VCaP (cell line): ENCODE data around the gene METRNL.

Experiments used
- H3K27ac ChIP-seq: fragments of 450-650 bp; 2 replicates; pipeline ENCODE4 v1.5.1; 2017
- CTCF ChIP-seq: fragments of 450-650 bp; conservative IDR thresholded peaks from 2 replicates; pipeline ENCODE4 v1.5.1; 2017; ENCODE audit warnings: mild to moderate bottlenecking, moderate library complexity

METRNL gene

DNA sequence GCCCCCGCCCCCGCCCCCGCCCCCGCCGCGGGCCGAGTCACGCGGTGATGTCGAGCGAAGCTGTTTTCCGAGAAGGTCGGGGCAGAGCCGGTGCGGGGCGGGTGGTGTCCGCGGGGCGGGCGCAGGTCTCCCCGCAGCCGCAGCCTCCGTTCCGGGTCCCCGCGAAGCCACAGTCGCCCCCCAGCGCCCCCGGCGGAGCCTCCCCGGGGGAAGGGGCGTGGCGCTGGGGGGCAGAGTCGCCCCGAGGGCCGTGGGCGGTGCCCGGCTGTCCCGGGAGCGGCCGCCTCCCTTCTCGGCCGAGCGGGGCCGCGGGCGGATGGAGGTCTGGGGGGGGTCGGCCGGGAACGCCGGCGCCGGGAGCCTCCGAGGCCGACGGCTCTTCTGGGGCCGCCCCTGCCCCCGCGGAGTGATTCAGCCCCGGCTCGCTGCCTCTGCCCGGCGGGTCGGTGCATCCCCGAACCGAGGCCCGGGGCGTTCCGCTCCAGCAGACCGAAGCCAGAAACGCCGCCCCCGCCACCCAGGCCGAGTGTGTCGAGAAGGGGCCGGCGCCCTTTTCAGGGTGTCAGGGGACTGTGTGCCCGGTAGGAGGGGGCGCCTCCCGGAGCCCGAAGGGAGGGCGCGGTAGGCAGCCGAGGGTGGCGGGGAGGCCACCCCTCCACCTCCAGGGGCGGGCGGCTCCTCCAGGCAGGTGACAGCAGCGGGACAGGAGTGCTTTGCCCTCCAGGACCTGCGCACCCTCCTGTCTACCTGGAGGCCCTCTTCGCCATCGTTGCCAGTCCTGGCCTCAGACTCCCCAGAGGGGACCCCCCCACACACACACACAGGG lies 1.7 kb downstream of the METRNL start:
- H3K27ac ChIP-seq, result peak overlapping the region; percentile 80; the same call in 1 of the 2 replicates
- no peak for TF ChIP-seq CTCF

DNA sequence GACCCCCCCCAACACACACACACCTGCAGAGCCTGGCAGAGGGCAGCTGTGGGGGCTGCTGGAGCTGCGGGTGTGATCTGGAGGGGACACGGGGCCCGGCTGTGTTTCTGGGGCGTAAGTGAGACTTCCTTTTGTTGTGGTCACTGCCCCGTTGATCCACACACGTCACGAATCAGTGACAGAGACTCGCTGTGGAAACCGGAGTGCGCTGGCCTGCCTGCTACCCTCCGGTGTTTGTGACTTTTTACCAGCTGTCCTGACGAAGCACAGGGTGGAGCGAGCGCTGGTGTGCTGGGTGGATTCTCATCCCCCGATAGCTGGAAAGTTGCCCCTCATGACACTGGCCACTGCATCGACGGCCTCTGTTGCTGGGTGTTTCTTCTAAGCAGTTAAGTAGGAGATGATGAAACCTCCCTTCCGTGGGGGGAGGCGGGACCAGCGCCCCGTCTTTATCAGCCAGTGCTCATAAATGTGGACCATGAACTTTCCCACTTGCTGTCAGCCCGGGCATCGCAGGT lies 2.3 kb downstream of the METRNL start:
- no peak for TF ChIP-seq CTCF
- H3K27ac ChIP-seq, result no peak overlapping the region

DNA sequence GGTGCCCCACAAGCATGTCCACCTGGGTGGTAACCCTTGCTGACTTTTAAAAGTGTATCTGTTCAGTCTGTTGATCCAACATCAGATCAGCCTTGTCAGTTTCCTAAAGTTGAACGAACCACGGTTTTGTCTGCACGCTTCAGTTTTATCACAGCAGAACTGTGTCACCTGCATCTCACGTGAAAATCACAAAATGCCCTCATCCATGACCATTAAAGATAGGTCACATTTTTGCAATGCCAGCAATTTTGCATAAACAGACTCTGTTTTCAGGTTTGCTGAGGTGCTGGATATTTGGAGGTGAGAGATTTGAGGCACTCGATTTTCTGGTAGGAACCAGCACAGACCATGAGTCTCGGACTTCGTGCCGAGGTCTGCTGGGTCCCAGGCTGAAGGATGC lies 3.0 kb downstream of the METRNL start:
- no peak overlapping the region for H3K27ac ChIP-seq
- TF ChIP-seq CTCF, result no peak

DNA sequence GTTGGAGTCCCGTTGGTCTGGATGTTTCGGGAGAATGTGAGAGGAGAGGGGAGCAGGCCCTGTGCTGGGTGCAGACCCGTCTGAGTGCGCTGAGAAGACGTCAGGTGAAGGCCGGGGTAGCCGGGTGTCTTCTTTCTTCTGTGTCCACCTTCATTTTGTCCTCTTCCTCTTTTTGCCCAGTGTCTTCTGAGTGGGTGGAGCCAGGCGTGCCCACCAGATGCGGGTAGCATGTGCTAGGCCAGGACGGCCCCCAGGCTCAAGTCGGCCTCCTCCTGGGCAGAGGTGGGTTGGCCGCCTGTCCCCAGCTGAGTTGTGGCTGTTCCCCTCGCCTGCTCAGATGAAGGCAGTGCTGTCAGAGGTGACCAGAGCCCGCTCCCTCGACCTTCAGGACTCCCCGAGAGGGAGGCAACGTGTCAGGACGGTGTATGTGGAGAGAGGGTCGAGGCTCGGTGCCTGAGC lies 3.5 kb downstream of the METRNL start:
- H3K27ac ChIP-seq, result peak overlapping the region; percentile 42; the same call in 1 of the 2 replicates
- TF ChIP-seq CTCF, result no peak

DNA sequence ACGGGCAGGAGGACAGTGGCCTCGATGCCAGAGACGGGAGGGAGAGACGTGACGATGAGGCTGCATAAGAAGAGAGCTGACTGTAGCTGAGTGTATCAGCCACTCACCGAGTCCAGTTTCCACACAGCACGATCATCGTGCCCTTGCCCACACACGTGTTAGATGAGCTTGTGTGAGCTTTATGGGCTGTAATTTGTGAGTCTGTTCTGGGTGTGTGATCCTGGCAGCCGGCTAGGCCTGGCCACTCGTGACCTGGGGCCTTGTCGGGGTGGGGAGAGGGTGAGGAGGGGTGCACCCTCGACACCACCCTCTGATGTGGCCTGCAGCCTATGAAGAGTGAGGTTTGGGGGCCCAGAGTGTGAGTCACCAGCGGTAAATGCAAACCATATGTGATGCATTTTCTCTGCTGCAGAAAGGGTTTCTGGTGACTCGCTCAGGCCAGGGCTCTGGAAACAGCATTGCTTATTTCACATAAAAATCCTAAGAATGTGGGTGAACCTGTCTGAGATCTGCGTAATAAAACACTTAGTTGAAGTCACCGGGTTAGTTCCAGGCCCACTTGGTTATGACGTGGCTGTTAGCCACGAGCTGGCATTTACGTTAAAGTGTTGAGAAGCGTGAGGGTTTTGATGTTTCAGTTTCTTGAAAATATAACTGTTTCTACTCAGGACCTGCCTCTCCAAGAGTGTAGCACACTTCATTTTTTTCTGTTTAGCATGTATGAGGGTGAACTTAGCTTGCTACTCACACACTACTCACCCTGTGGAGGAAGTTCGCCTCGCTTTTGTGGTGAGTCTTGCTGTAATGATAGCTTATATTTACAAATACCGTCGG lies 4.2 kb downstream of the METRNL start:
- TF ChIP-seq CTCF, result no peak
- peak overlapping the region; percentile 42; the same call in 1 of the 2 replicates for H3K27ac ChIP-seq

DNA sequence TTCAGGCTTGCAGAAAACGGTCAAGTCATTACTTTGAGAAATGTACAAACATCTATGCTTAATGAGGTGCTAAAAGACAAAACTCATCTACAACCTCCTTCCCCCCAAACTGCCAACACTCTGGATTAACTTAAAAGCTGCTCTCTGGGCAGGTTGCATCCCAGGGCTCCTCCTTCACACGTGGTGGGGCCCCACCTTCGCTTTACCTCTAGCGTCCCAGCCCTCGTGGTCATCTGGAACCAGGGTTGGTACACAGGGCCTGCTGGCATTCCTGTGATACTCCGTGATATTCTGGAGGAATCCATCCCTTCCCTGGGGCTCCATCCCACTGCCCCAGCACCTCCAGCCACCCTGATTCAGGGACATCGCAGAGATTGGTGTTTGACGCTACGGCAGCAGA lies 4.8 kb downstream of the METRNL start:
- H3K27ac ChIP-seq, result peak overlapping the region; percentile 42; the same call in 1 of the 2 replicates
- no peak for TF ChIP-seq CTCF

DNA sequence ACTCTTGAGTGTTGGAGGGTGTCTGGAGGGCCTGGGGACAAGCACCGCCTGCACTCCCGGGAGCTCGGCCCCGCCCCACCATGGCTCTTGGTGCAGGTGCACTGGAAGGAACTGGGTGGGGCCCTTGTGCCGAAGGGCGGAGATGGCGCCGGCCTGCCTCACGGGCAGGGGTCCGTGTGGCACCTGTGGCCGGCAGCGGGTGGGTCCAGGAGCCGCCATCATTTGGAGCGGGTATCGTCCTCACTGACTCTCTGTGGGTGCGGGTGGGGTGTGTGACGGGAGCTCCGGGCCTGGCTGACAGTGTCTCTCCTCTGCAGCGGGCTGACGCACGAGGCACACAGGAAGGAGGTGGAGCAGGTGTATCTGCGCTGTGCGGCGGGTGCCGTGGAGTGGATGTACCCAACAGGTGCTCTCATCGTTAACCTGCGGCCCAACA lies 5.2 kb downstream of the METRNL start:
- H3K27ac ChIP-seq, result peak overlapping the region; percentile 42; the same call in 1 of the 2 replicates
- no peak for TF ChIP-seq CTCF
